Neural cell (in vitro differentiated cells): Measurements from ENCODE around the gene MGAT4A. TPM values are rescaled to one million over a fixed set of nuclear protein-coding genes. Genes with fewer than 3 reads are reported as not detected.

Experiments
- H2AFZ ChIP-seq: fragments of 200-600, 300-800 bp; sonication (generic), shearing (Covaris generic); 2 replicates; pipeline ENCODE4 v1.6.0; 2014; ENCODE audit warnings: low read depth, mild to moderate bottlenecking, antibody characterized with exemption, low read length, moderate library complexity
- H3F3A ChIP-seq: fragments of 200-600 bp; shearing (Covaris generic); 2 replicates; pipeline ENCODE4 v1.6.1; 2016; ENCODE audit warnings: mild to moderate bottlenecking, moderate library complexity, mixed read lengths, antibody characterized with exemption, low read length; ENCODE audit not compliant: insufficient read depth, poor library complexity, severe bottlenecking
- H3K27ac ChIP-seq: fragments of 200-600, 300-800 bp; sonication (generic), shearing (Covaris generic); 2 replicates; pipeline ENCODE4 v1.5.1; 2014; ENCODE audit warnings: mild to moderate bottlenecking, low read length, moderate library complexity
- H3K27me3 ChIP-seq: fragments of 300-800, 200-600 bp; sonication (generic), shearing (Covaris generic); 2 replicates; pipeline ENCODE4 v1.6.0; 2014; ENCODE audit warnings: mild to moderate bottlenecking, low read depth, low read length, moderate library complexity; ENCODE audit not compliant: insufficient read depth
- H3K36me3 ChIP-seq: fragments of 300-800, 200-600 bp; sonication (generic), shearing (Covaris generic); 2 replicates; pipeline ENCODE4 v1.5.1; 2014; ENCODE audit warnings: mild to moderate bottlenecking, antibody characterized with exemption, low read length, moderate library complexity; ENCODE audit not compliant: insufficient read depth
- H3K4me2 ChIP-seq: fragments of 300-800, 200-600 bp; sonication (generic), shearing (Covaris generic); 2 replicates; pipeline ENCODE4 v1.6.0; 2014; ENCODE audit warnings: mild to moderate bottlenecking, low read length
- H3K4me3 ChIP-seq: fragments of 300-800, 200-600 bp; sonication (generic), shearing (Covaris generic); 2 replicates; pipeline ENCODE4 v1.5.1; 2014; ENCODE audit warnings: mild to moderate bottlenecking, low read length, moderate library complexity
- H3K79me2 ChIP-seq: fragments of 200-600 bp; shearing (Covaris generic); replicated peaks from 2 replicates; pipeline ENCODE4 v1.6.0; 2014; ENCODE audit warnings: mild to moderate bottlenecking, low read length, moderate library complexity; ENCODE audit not compliant: insufficient read depth
- H3K9ac ChIP-seq: fragments of 300-800, 200-600 bp; sonication (generic), shearing (Covaris generic); 2 replicates; pipeline ENCODE4 v1.6.1; 2016; ENCODE audit warnings: mild to moderate bottlenecking, low read length, mixed read lengths
- H3K9me2 ChIP-seq: fragments of 200-600 bp; shearing (Covaris generic); 2 replicates; pipeline ENCODE4 v1.6.1; 2016; ENCODE audit warnings: mild to moderate bottlenecking, low read length, mixed read lengths; ENCODE audit not compliant: insufficient read depth
- H3K9me3 ChIP-seq: fragments of 200-600, 300-800 bp; sonication (generic), shearing (Covaris generic); 2 replicates; pipeline ENCODE4 v1.6.1; 2016; ENCODE audit warnings: mild to moderate bottlenecking, mixed run types, low read length, moderate library complexity, mixed read lengths
- H4K20me1 ChIP-seq: fragments of 200-600 bp; shearing (Covaris generic); 2 replicates; pipeline ENCODE4 v1.6.1; 2016; ENCODE audit warnings: mild to moderate bottlenecking, mixed run types; ENCODE audit not compliant: insufficient read depth
- CTCF ChIP-seq: fragments of 450-650 bp; IDR thresholded peaks from 2 replicates; pipeline ENCODE4 v1.5.1; 2014; ENCODE audit warnings: antibody characterized with exemption, mild to moderate bottlenecking, moderate library complexity; ENCODE audit not compliant: poor library complexity, severe bottlenecking
- EP300 ChIP-seq: fragments of 450-650 bp; conservative IDR thresholded peaks from 2 replicates; pipeline ENCODE4 v1.6.1; 2014; ENCODE audit warnings: antibody characterized with exemption, mild to moderate bottlenecking, moderate library complexity; ENCODE audit not compliant: poor library complexity, severe bottlenecking
- EZH2 ChIP-seq: fragments of 200-600, 300-800 bp; shearing (Covaris generic), sonication (generic); IDR thresholded peaks from 2 replicates; pipeline ENCODE4 v1.6.1; 2014; ENCODE audit warnings: antibody characterized with exemption, low read length, borderline replicate concordance, mild to moderate bottlenecking; ENCODE audit not compliant: insufficient read depth, poor library complexity, severe bottlenecking
- MXI1 ChIP-seq: fragments of 450-650 bp; conservative IDR thresholded peaks from 2 replicates; pipeline ENCODE4 v1.6.1; 2014; ENCODE audit warnings: antibody characterized with exemption, mild to moderate bottlenecking; ENCODE audit not compliant: poor library complexity, severe bottlenecking
- POLR2AphosphoS5 ChIP-seq: IDR thresholded peaks from 2 replicates; pipeline ENCODE4 v1.6.1; 2012
- RAD21 ChIP-seq: fragments of 450-650 bp; conservative IDR thresholded peaks from 2 replicates; pipeline ENCODE4 v1.6.1; 2014; ENCODE audit warnings: antibody characterized with exemption, mild to moderate bottlenecking, moderate library complexity
- REST ChIP-seq: IDR thresholded peaks from 2 replicates; pipeline ENCODE4 v1.6.1; 2012; ENCODE audit warnings: borderline replicate concordance
- SMC3 ChIP-seq: fragments of 450-650 bp; conservative IDR thresholded peaks from 2 replicates; pipeline ENCODE4 v1.6.1; 2014; ENCODE audit warnings: antibody characterized with exemption, mild to moderate bottlenecking, moderate library complexity; ENCODE audit not compliant: poor library complexity
- TAF1 ChIP-seq: IDR thresholded peaks from 2 replicates; pipeline ENCODE4 v1.6.1; 2012; ENCODE audit warnings: low read depth
- polyA plus RNA-seq: library from polyadenylated mRNA; depleted of rRNA; stranded (reverse); fragments of >200 nt; gene quantifications from 2 replicates; pipeline ENCODE4 v1.2.3, GENCODE V29; 2014

The MGAT4A gene
- polyA plus RNA-seq, 1 donor from 2014 or later, result 54.8 TPM

- no peak overlapping the region for H3K4me3 ChIP-seq
- H3K9ac ChIP-seq, result no peak overlapping the region
- H3K9me2 ChIP-seq, result no peaks in the 10 kb centered on the region
- H3K9me3 ChIP-seq, result no peaks in the 10 kb centered on the region
- TF ChIP-seq SMC3, result no peak
- TF ChIP-seq EZH2, result no peak
- TF ChIP-seq CTCF, result no peak
- TF ChIP-seq TAF1, result no peak
- no peak for TF ChIP-seq POLR2AphosphoS5
- TF ChIP-seq REST, result no peak
- no peak for TF ChIP-seq EP300
- no peak overlapping the region for H3K27ac ChIP-seq
- H3K36me3 ChIP-seq, result no peaks in the 10 kb centered on the region
- no peaks in the 10 kb centered on the region for H3K27me3 ChIP-seq
- no peak overlapping the region for H2AFZ ChIP-seq
- H3K79me2 ChIP-seq, result peaks cover 35% of the 10 kb centered on the region
- H4K20me1 ChIP-seq, result no peaks in the 10 kb centered on the region
- no peak overlapping the region for H3K4me2 ChIP-seq
- no peaks in the 10 kb centered on the region for H3F3A ChIP-seq
These were observed 126.4 kb downstream of the MGAT4A start for GRCh38 chr2:98604547-98604946.

- no peak overlapping the region for H2AFZ ChIP-seq
- TF ChIP-seq SMC3 (peak; percentile 78), TAF1 (no peak), MXI1 (no peak), REST (no peak), EZH2 (no peak), RAD21 (peak; percentile 70), CTCF (peak; percentile 72), POLR2AphosphoS5 (no peak), EP300 (no peak)
- H4K20me1 ChIP-seq, result no peaks in the 10 kb centered on the region
These were observed 129.3 kb downstream of the MGAT4A start for GRCh38 chr2:98601532-98602132.

More at GRCh38 chr2:98601532-98602132, 129.3 kb downstream of the MGAT4A start:
- Histone ChIP-seq H3K9me3 (no peaks in the 10 kb centered on the region), H3K27ac (no peak overlapping the region), H3K4me3 (no peak overlapping the region), H3K4me2 (no peak overlapping the region), H3F3A (no peaks in the 10 kb centered on the region), H3K79me2 (peaks cover 13% of the 10 kb centered on the region), H3K36me3 (peaks cover 3% of the 10 kb centered on the region), H3K27me3 (no peaks in the 10 kb centered on the region), H3K9ac (no peak overlapping the region), H3K9me2 (no peaks in the 10 kb centered on the region)
